CD4-positive, alpha-beta T cell treated with Interleukin-12 subunit alpha and Interleukin-12 subunit beta, for 1 hour (primary cell): ENCODE data around the gene LRP10.
"Not testable (repeated sequence)": the region's sequence is repeated elsewhere in the genome, so short reads cannot be mapped to it uniquely, and the experiment has no call there.

ENCODE experiments used
- DNase-seq: peaks from one replicate; pipeline ENCODE4 v3.0.0-alpha.2; 2020

LRP10 gene

GRCh38 chr14:22844221-22845102, 27.1 kb upstream of the LRP10 start:
- DNase-seq = no peak

DNA sequence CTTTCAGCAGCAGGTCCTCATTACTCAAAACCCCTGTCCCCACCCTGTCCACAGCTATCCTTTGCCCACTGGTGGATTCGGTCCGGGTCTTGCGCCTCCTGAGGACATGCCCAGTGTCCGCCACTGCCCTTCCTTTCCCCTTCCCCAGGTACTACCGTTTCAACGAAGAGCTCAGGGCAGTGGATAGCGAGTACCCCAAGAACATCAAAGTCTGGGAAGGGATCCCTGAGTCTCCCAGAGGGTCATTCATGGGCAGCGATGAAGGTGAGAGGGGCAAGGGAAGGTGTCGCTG, 26.5 kb upstream of the LRP10 start:
- DNase-seq = no peak

DNA sequence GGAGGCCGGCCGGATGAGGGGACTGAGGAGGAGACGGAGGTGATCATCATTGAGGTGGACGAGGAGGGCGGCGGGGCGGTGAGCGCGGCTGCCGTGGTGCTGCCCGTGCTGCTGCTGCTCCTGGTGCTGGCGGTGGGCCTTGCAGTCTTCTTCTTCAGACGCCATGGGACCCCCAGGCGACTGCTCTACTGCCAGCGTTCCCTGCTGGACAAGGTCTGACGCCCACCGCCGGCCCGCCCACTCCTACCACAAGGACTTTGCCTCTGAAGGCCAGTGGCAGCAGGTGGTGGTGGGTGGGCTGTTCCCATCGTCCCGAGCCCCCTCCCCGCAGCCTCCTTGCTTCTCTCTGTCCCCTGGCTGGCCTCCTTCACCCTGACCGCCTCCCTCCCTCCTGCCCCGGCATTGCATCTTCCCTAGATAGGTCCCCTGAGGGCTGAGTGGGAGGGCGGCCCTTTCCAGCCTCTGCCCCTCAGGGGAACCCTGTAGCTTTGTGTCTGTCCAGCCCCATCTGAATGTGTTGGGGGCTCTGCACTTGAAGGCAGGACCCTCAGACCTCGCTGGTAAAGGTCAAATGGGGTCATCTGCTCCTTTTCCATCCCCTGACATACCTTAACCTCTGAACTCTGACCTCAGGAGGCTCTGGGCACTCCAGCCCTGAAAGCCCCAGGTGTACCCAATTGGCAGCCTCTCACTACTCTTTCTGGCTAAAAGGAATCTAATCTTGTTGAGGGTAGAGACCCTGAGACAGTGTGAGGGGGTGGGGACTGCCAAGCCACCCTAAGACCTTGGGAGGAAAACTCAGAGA, 25.5 kb upstream of the LRP10 start:
- DNase-seq = no peak

- DNase-seq = no peak
These were observed 24.7 kb upstream of the LRP10 start for GRCh38 chr14:22846811-22847307.

- no peak for DNase-seq
These were observed 23.7 kb upstream of the LRP10 start for GRCh38 chr14:22847661-22848341.

- no peak for DNase-seq
These were observed 23.0 kb upstream of the LRP10 start for GRCh38 chr14:22848351-22849164.

- DNase-seq = no peak
These were observed 22.2 kb upstream of the LRP10 start for GRCh38 chr14:22849212-22849819.

DNA sequence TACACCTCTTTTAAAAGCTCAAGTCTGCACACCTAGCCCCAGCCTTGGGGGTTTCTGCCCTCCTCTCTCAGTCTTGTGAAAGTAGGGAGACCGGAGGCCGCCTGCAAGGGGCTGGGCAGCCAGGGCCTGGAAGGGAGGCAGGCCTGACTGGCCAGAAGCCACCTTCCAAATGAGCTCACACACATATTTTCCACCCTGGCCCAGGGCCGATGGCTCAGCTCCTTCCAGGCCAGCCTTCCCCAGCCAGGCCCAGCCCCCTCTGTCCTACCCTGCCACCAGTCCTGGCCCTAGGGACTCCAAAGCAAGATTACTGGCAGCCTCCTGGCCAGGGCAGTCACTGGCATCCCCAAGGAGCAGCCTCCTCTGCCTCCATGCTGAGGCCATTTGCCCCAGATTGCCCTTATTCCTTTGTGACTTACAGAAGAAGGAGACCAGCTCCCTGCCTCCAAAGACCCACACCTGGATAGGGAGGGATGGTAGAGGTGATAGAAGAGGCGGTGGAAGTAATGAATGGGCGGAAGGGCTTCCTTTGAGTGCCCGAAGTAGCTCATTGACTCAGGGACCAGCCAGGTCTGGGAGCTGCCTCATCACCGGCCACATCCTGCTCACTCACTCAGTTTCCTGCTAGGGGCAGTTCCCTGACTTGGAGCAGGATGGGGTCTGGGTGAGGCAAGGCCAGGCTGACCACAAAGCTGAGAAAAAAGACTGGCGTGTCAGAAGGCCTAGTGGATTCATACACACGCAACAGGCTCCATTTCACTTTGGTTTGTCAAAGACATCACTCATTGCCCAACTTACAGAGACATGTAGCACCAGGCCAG, 20.4 kb upstream of the LRP10 start:
- DNase-seq = no peak

DNA sequence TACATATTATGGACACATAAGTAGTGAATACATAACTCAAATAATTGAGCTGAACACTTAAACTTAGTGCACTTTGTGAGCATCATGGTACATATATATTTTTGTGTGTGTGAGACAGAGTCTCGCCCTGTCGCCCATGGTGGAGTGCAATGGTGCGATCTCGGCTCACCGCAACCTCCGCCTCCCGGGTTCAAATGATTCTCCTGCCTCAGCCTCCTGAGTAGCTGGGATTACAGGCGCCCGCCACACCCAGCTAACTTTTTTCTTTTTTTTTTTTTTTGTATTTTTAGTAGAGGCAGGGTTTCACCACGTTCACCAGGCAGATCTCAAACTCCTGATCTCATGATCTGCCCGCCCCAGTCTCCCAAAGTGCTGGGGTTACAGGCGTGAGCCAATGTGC, 19.4 kb upstream of the LRP10 start:
- not testable (repeated sequence) for DNase-seq

DNA sequence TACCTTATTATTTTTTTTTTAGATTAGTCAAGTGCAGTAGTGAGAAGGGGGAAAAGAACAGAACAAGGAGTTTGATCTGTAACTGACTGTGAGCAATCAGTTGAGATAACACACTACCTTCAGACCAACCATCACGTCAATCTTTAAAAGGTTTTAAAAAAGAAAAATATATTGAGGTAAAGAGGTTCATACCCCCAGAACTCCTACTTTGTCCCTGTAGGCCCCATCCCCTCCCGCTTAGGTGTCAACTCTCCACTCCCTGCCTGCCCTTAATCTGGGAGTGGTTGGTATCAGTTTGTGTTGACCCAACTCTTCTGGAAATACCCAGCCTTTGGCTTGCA, 19.0 kb upstream of the LRP10 start:
- DNase-seq = no peak

DNA sequence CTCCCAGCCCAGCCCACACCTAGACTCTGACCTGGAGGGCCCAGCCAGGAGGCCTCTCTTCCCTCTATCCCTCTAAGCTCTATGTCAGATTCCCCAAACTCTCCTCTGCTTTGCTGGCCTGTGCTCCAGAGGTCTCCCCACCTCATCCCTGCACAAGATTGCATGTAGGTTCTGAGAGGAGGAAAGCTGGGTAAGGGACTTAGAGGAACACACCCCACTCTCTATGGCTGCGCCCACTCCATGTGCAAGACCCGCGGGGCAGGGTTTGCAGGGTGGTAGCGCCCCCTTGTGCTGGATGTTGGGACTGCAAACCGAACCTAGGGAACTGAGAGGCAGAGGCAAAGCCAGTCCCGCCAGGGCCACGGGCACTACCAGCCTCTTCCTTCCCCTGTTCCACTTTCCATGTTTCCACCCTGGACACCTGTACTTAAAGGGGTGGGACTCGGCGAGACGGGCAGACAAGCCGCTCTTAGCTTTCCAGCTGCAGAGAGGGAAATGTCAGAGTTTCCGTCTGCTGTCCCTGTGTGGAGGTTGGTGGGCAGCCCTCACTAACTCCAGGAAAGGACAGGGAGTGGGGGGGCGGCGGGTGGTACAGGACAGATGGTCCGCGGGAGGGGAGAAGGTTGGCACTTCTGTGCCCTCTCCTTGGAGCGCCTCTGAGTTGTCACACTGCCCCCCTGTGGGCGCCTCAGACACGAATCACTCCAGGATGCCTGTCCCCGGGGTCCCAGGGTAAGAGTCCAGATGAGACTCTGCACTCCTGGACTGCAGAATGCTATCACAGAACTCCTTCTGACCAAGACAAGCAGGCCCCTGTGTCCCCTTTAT, 18.4 kb upstream of the LRP10 start:
- DNase-seq = peak; percentile 88

DNA sequence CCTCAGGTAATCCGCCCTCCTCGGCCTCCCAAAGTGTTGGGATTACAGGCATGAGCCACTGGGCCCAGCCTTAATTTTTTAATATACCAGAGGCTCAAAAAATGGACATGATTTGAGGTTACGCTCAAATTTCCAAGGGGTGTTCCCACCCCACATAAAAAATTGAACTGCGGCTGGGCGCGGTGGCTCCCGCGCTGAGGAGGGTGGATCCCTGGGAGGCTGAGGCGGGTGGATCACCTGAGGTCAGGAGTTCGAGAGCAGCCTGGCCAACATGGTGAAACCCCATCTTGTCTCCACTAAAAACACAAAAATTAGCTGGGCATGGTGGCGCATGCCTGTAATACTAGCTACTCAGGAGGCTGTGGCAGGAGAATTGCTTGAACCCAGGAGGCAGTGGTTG, 17.2 kb upstream of the LRP10 start:
- DNase-seq = not testable (repeated sequence)

DNA sequence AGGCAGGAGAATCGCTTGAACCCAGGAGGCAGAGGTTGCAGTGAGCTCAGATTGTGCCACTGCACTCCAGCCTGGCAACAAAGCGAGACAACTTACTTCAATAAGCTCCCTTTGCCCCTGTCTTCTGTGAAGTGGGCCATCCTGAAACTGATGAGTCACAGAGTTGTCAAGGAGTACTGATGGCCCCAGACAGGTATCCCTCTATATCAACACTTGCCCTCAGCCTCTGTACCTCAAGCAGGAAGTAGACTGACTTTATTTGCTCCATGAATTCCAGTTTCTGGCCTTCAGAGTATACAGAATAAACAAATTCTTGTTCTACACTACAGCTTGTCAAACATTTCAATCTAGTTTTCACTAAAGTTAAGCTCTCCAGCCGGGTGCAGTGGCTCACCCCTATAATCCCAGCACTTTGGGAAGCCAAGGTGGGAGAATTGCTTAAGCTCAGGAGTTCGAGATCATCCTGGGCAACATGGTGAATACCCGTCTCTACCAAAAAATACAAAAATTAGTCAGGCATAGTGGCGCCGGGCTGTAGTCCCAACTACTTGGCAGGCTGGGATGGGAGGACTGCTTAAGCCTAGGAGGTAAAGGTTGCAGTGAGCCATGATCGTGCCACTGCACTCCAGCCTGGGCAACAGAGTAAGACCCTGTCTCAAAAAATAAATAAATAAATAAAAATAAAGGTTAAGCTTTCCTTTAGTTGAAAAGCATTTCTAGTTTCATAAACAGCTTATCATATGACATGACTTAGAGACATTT, 16.4 kb upstream of the LRP10 start:
- DNase-seq = no peak

- DNase-seq = no peak
These were observed 15.1 kb upstream of the LRP10 start for GRCh38 chr14:22856428-22856827.

DNA sequence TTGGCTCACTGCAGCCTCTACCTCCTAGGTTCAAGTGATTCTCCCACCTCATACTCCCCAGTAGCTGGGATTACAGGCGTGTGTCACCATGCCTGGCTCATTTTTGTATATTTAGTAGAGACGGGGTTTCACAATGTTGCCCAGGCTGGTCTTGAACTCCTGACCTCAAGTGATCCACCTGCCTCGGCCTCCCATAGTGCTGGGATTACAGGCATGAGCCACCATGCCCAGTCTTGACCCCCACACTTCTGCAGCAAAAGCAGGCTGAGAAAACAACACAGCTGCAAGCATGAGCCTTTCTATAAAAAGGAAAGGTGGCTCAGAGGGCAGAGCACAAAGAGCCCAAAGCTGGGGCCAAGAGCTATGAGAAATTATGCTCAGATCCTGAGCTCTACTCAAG, 11.2 kb upstream of the LRP10 start:
- DNase-seq = not testable (repeated sequence)

- DNase-seq = no peak
These were observed 9.9 kb upstream of the LRP10 start for GRCh38 chr14:22861651-22862050.

- DNase-seq = no peak
These were observed 6.6 kb upstream of the LRP10 start for GRCh38 chr14:22864979-22865378.

DNA sequence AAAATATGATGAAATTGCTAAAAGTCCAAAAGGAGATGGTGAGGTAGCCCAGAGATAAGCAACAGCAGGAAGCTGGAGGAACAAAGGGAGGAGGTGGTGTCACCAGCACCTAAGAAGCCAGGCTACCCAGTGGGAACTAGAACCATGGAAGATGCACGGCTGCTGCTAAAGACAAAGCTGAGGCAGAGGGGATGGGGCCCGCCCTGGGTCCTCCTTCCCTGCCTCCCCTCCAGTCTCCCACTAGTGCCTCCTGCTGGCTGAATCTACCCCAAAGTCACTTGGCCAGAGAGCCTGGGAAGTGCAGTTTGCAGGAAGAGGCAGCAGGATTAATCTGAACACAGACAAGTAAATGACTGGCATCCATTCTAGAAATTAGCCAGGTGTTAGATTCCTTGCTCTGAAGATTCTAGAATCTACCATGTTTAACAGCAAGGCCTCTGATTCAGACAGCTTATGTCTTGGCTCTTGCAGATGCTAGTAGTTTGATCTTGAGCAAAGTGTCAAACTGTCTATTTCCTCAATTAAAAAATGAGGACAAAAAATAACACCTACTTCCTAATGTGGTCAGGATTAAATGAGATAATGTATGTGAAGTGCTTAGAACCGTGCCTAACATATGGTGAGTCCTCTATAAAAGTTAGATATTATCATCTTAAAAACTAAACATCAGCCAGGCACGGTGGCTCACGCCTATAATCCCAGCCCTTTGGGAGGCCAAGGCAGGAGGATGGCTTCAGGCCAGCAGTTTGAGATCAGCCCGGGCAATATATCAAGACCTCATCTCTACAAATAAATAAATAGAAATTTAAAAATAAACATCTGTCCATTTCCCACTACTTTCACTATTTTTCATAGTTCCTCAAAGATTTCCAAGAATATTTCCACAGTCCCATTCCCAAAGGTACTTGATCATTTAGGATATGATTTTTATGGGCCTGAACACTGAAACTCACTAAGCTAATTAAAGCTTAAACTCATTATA, 5.8 kb upstream of the LRP10 start:
- DNase-seq = no peak
